Colonic mucosa (tissue), 4 donors: ENCODE data around the gene GTPBP3. TPM values are rescaled to one million over a fixed set of nuclear protein-coding genes. Genes with fewer than 3 reads are reported as not detected.

ENCODE experiments used
- DNase-seq: peaks from one replicate; pipeline ENCODE4 v3.0.0-alpha.2; 2020
- H3K27ac ChIP-seq: fragments of 200-600 bp; one replicate; pipeline ENCODE4 v1.8.0; 2021
- H3K27me3 ChIP-seq: fragments of 200-600 bp; one replicate; pipeline ENCODE4 v1.8.0; 2021
- H3K36me3 ChIP-seq: fragments of 200-600 bp; one replicate; pipeline ENCODE4 v1.8.0; 2021
- H3K4me1 ChIP-seq: fragments of 200-600 bp; one replicate; pipeline ENCODE4 v1.8.0; 2021; ENCODE audit warnings: mild to moderate bottlenecking
- H3K4me3 ChIP-seq: fragments of 200-600 bp; one replicate; pipeline ENCODE4 v1.8.0; 2021
- H3K9ac ChIP-seq, 2 donors: one replicate each; pipeline ENCODE4 v1.7.0; 2013; ENCODE audit warnings: control low read depth in 2 of 2, low read depth in 2 of 2, low read length in 2 of 2
- H3K9me3 ChIP-seq: fragments of 200-600 bp; one replicate; pipeline ENCODE4 v1.8.0; 2021
- CTCF ChIP-seq: fragments of 200-600 bp; IDR thresholded peaks from one replicate; pipeline ENCODE4 v1.8.0; 2022; ENCODE audit warnings: antibody characterized with exemption, mild to moderate bottlenecking
- intact Hi-C: fragments of 100-400 bp; cut with DNase I; formaldehyde crosslinking; loops from one replicate; pipeline ENCODE4 v1.14.1; 2022
- total RNA-seq, 2 donors: library from RNA; stranded (reverse); fragmentation: NEBNext Ultra II Directional in 1 of 2; extraction: Animal tissue kit (Norgen Biotek cat#: 25700) in 1 of 2; gene quantifications; one replicate each; pipeline ENCODE4 v1.2.1, GENCODE V29; 2021
- donor health status: healthy.
- donor health status: DM: no; HTN: no; CAD: no.
- donor health status: DM: no; HTN: no; CAD: no.

Gene GTPBP3
- total RNA-seq, 2 donors from 2014 or later = 15.4 to 26.9 TPM

GRCh38 chr19:17346109-17346671, 8.8 kb downstream of the GTPBP3 start:
- Histone ChIP-seq H3K4me3 (no peak overlapping the region), H3K4me1 (no peaks in the 10 kb centered on the region), H3K27ac (no peak overlapping the region), H3K9me3 (no peaks in the 10 kb centered on the region), H3K9ac (peak overlapping the region in 1 of 2 donors; percentile 35), H3K36me3 (no peaks in the 10 kb centered on the region), H3K27me3 (no peaks in the 10 kb centered on the region)
- intact Hi-C loops = no loop called here
- DNase-seq = peak; percentile 80
- TF ChIP-seq CTCF = peak; percentile 95

- no peak for DNase-seq
- Histone ChIP-seq H3K36me3 (no peaks in the 10 kb centered on the region), H3K4me3 (no peak overlapping the region), H3K9ac (no peak overlapping the region), H3K4me1 (no peaks in the 10 kb centered on the region), H3K27me3 (no peaks in the 10 kb centered on the region), H3K9me3 (no peaks in the 10 kb centered on the region), H3K27ac (peak overlapping the region; percentile 22)
- intact Hi-C loops = no loop called here
- no peak for TF ChIP-seq CTCF
Measured at GRCh38 chr19:17347361-17347760, 10.0 kb downstream of the GTPBP3 start.

- H3K9me3 ChIP-seq = no peaks in the 10 kb centered on the region
- no peak overlapping the region for H3K9ac ChIP-seq
- H3K27ac ChIP-seq = no peak overlapping the region
- intact Hi-C loops = no loop called here
- no peaks in the 10 kb centered on the region for H3K27me3 ChIP-seq
- TF ChIP-seq CTCF = no peak
- no peaks in the 10 kb centered on the region for H3K4me1 ChIP-seq
- no peaks in the 10 kb centered on the region for H3K36me3 ChIP-seq
- DNase-seq = no peak
- no peak overlapping the region for H3K4me3 ChIP-seq
Measured at GRCh38 chr19:17347877-17348276, 10.5 kb downstream of the GTPBP3 start.

- no peaks in the 10 kb centered on the region for H3K4me1 ChIP-seq
- intact Hi-C loops = no loop called here
- no peaks in the 10 kb centered on the region for H3K36me3 ChIP-seq
- H3K9ac ChIP-seq = no peak overlapping the region
- no peaks in the 10 kb centered on the region for H3K9me3 ChIP-seq
- TF ChIP-seq CTCF = no peak
- H3K4me3 ChIP-seq = no peak overlapping the region
- H3K27me3 ChIP-seq = no peaks in the 10 kb centered on the region
- no peak overlapping the region for H3K27ac ChIP-seq
- DNase-seq = no peak
Measured at GRCh38 chr19:17348700-17349099, 11.3 kb downstream of the GTPBP3 start.

GRCh38 chr19:17351815-17352435, 14.6 kb downstream of the GTPBP3 start:
- no peak for DNase-seq
- no peaks in the 10 kb centered on the region for H3K9me3 ChIP-seq
- intact Hi-C loops = no loop called here
- TF ChIP-seq CTCF = no peak
- H3K36me3 ChIP-seq = no peaks in the 10 kb centered on the region
- no peaks in the 10 kb centered on the region for H3K27me3 ChIP-seq
- H3K27ac ChIP-seq = no peak overlapping the region
- no peak overlapping the region for H3K4me3 ChIP-seq
- H3K9ac ChIP-seq = no peak overlapping the region
- no peaks in the 10 kb centered on the region for H3K4me1 ChIP-seq
